GM23338 (cell line): Measurements from ENCODE around the gene FETUB.

Experiments
- CREB1 ChIP-seq: fragments of 250-450 bp; sonication (Bioruptor Pico); IDR thresholded peaks from 2 replicates; pipeline ENCODE4 v1.5.0; 2020; ENCODE audit warnings: low read depth, mild to moderate bottlenecking, moderate library complexity
- CTCF ChIP-seq, 2 experiments: fragments of 200-600 bp in 1 of 2; sonication (generic) in 1 of 2; conservative IDR thresholded peaks; 2 replicates each; pipeline versions ENCODE4 v1.5.1 to v1.6.1; 2016 to 2017; ENCODE audit warnings: antibody characterized with exemption in 2 of 2, low read depth in 2 of 2, mild to moderate bottlenecking in 2 of 2, moderate library complexity in 1 of 2
- ETS1 ChIP-seq: IDR thresholded peaks from 2 replicates; pipeline ENCODE4 v1.6.1; 2016; ENCODE audit warnings: antibody characterized with exemption
- EZH2 ChIP-seq: fragments of 200-600 bp; sonication (generic); IDR thresholded peaks from one replicate; pipeline ENCODE4 v1.8.0; 2017; ENCODE audit warnings: antibody characterized with exemption, mild to moderate bottlenecking, low read depth; ENCODE audit not compliant: unreplicated experiment
- NANOG ChIP-seq: IDR thresholded peaks from 2 replicates; pipeline ENCODE4 v1.6.1; 2016; ENCODE audit warnings: antibody characterized with exemption, borderline replicate concordance
- POLR2AphosphoS5 ChIP-seq: IDR thresholded peaks from 2 replicates; pipeline ENCODE4 v1.6.1; 2016; ENCODE audit warnings: antibody characterized with exemption, low read depth
- REST ChIP-seq: IDR thresholded peaks from one replicate; pipeline ENCODE4 v1.6.1; 2018; ENCODE audit warnings: antibody characterized with exemption; ENCODE audit not compliant: unreplicated experiment
- ZNF114 ChIP-seq: fragments of 250-450 bp; sonication (Bioruptor Pico); IDR thresholded peaks from 2 replicates; pipeline ENCODE4 v1.5.0; 2020; ENCODE audit warnings: mild to moderate bottlenecking, moderate library complexity
- ZNF331 ChIP-seq: fragments of 250-450 bp; sonication (Bioruptor Pico); IDR thresholded peaks from 2 replicates; pipeline ENCODE4 v1.5.0; 2020; ENCODE audit warnings: low read depth, mild to moderate bottlenecking, moderate library complexity

GRCh38 chr3:186636536-186636935 is 3.7 kb upstream of the FETUB start:
- no peak for TF ChIP-seq REST
- no peak for TF ChIP-seq NANOG
- TF ChIP-seq ZNF331: no peak
- TF ChIP-seq CTCF (conservative IDR thresholded peaks at IDR 0.05; ENCODE audit: low read depth in 2 of 2): no peak
- TF ChIP-seq POLR2AphosphoS5: no peak
- no peak for TF ChIP-seq ETS1
- no peak for TF ChIP-seq EZH2
- no peak for TF ChIP-seq CREB1
- TF ChIP-seq ZNF114 (CRISPR knock-in tag): no peak
